Body of pancreas (tissue), 4 donors: Measurements from ENCODE around the gene RAD51B. TPM values are rescaled to one million over a fixed set of nuclear protein-coding genes. Genes with fewer than 3 reads are reported as not detected.

Experiments
- ATAC-seq: fragments of 150-250 bp; one replicate; pipeline ENCODE4 v1.9.1; 2016
- DNase-seq, 4 donors: peaks; one replicate each; pipeline ENCODE4 v3.0.0-alpha.2; 2019
- H3K27ac ChIP-seq, 4 donors: fragments of 200-600 bp; sonication (generic); 1 replicate in 3 of 4; 2 replicates in 1 of 4; pipeline versions ENCODE4 v1.5.1 to v1.6.1; 2016 to 2019; ENCODE audit warnings: mild to moderate bottlenecking in 1 of 4, mixed read lengths in 1 of 4, moderate library complexity in 1 of 4
- H3K27me3 ChIP-seq, 2 donors: fragments of 200-600 bp; sonication (generic); one replicate each; pipeline ENCODE4 v1.6.0; 2016; ENCODE audit warnings: mild to moderate bottlenecking in 1 of 2
- H3K36me3 ChIP-seq, 2 donors: fragments of 200-600 bp; sonication (generic); replicated peaks in 1 of 2; 2 replicates each; pipeline ENCODE4 v1.5.1; 2016; ENCODE audit warnings: low read depth in 2 of 2; ENCODE audit not compliant: insufficient read depth in 1 of 2
- H3K4me1 ChIP-seq: fragments of 200-600 bp; sonication (generic); one replicate; pipeline ENCODE4 v1.6.0; 2016
- H3K4me3 ChIP-seq, 2 donors: fragments of 200-600 bp; sonication (generic); 1 replicate in 1 of 2; 2 replicates in 1 of 2; pipeline ENCODE4 v1.5.1; 2016 to 2019
- H3K9me3 ChIP-seq, 3 donors: fragments of 200-600 bp; sonication (generic); 1 replicate in 2 of 3; 2 replicates in 1 of 3; pipeline ENCODE4 v1.5.1; 2016
- CTCF ChIP-seq, 7 experiments: fragments of 450-650 bp in 4 of 7; fragments of 200-600 bp in 3 of 7; sonication (generic) in 3 of 7; IDR thresholded peaks; one replicate each; pipeline ENCODE4 v1.5.1; 2016 to 2019; ENCODE audit warnings: antibody characterized with exemption in 7 of 7
- POLR2A ChIP-seq, 3 donors: fragments of 450-650 bp; IDR thresholded peaks; one replicate each; pipeline ENCODE4 v1.6.1; 2016; ENCODE audit warnings: antibody characterized with exemption in 3 of 3, mild to moderate bottlenecking in 2 of 3
- WGBS, 2 donors: methylation state at CpG; one replicate each; pipeline ENCODE4 v1.1.5; 2017; 5-methylcytosine and 5-hydroxymethylcytosine counted together
- intact Hi-C: fragments of 100-400 bp; cut with DNase I; formaldehyde crosslinking; loops from one replicate; pipeline ENCODE4 v1.15.1; 2023
- total RNA-seq, 2 donors: library from RNA; depleted of rRNA; stranded (reverse); fragments of >200 nt; gene quantifications; one replicate each; pipeline ENCODE4 v1.1.0, GENCODE V29; 2016

RAD51B gene
- total RNA-seq, 2 donors from 2014 or later = 12.2 to 29.6 TPM

- intact Hi-C loops = no loop called here
- Histone ChIP-seq H3K4me3 (no peak overlapping the region), H3K4me1 (no peaks in the 10 kb centered on the region), H3K36me3 (no peaks in the 10 kb centered on the region), H3K9me3 (no peaks in the 10 kb centered on the region), H3K27ac (no peak overlapping the region), H3K27me3 (no peaks in the 10 kb centered on the region)
- 72 to 87% methylated on average over 10 of the region's 10 CpGs for WGBS, 2 donors
- ATAC-seq (no peak), DNase-seq (no peak)
- no peak for TF ChIP-seq POLR2A (IDR thresholded peaks at IDR 0.05)
- no peak for TF ChIP-seq CTCF (IDR thresholded peaks at IDR 0.05)
Measured at GRCh38 chr14:68261092-68261842, 441.7 kb downstream of the RAD51B start.

- no peaks in the 10 kb centered on the region for H3K27me3 ChIP-seq
- intact Hi-C loops = no loop called here
- H3K36me3 ChIP-seq = no peaks in the 10 kb centered on the region
- no peaks in the 10 kb centered on the region for H3K4me1 ChIP-seq
- H3K9me3 ChIP-seq = no peaks in the 10 kb centered on the region
- 86 to 87% methylated on average over 3 of the region's 3 CpGs for whole genome bisulfite sequencing, 2 donors
- TF ChIP-seq CTCF (IDR thresholded peaks at IDR 0.05) = no peak
- TF ChIP-seq POLR2A (IDR thresholded peaks at IDR 0.05) = no peak
- no peak overlapping the region for H3K4me3 ChIP-seq
- no peak overlapping the region for H3K27ac ChIP-seq
- no peak for DNase-seq
- no peak for ATAC-seq
Measured at GRCh38 chr14:68262567-68262966, 443.0 kb downstream of the RAD51B start.

- no peak overlapping the region for H3K4me3 ChIP-seq
- TF ChIP-seq CTCF (IDR thresholded peaks at IDR 0.05) (no peak), POLR2A (IDR thresholded peaks at IDR 0.05) (no peak)
- intact Hi-C loops = no loop called here
- DNase-seq = no peak
- H3K27me3 ChIP-seq = no peaks in the 10 kb centered on the region
- H3K4me1 ChIP-seq = no peaks in the 10 kb centered on the region
- H3K27ac ChIP-seq = no peak overlapping the region
- no peaks in the 10 kb centered on the region for H3K9me3 ChIP-seq
- WGBS, 2 donors = 81 to 88% methylated on average over 3 of the region's 3 CpGs
- ATAC-seq = no peak
- H3K36me3 ChIP-seq = no peaks in the 10 kb centered on the region
Measured at GRCh38 chr14:68263563-68264259, 444.1 kb downstream of the RAD51B start.

- intact Hi-C loops = no loop called here
- DNase-seq (no peak), ATAC-seq (no peak)
- Histone ChIP-seq H3K27me3 (no peaks in the 10 kb centered on the region), H3K27ac (no peak overlapping the region), H3K36me3 (no peaks in the 10 kb centered on the region), H3K4me1 (no peaks in the 10 kb centered on the region), H3K9me3 (no peaks in the 10 kb centered on the region), H3K4me3 (no peak overlapping the region)
- WGBS, 2 donors = 94 to 96% methylated on average over 2 of the region's 2 CpGs
- TF ChIP-seq POLR2A (IDR thresholded peaks at IDR 0.05) (no peak), CTCF (IDR thresholded peaks at IDR 0.05) (no peak)
Measured at GRCh38 chr14:68264260-68264569, 444.6 kb downstream of the RAD51B start.
